Middle frontal gyrus (tissue), 1 donor: Measurements from ENCODE around the gene GLP2R.
A peak's percentile ranks its signal among the peaks of the same experiment; 100 is the strongest.
"Not testable (repeated sequence)": the region's sequence is repeated elsewhere in the genome, so short reads cannot be mapped to it uniquely, and the experiment has no call there.

Experiments used
- DNase-seq: peaks from one replicate; pipeline ENCODE4 v3.0.0-alpha.2; 2015; ENCODE audit warnings: low spot score; ENCODE audit errors: extremely low spot score

Gene GLP2R

GRCh38 chr17:9918804-9919352, 93.2 kb downstream of the GLP2R start:
- no peak for DNase-seq

GRCh38 chr17:9921216-9921615, 95.5 kb downstream of the GLP2R start:
- DNase-seq, result not testable (repeated sequence)

- DNase-seq, result no peak
Measured at GRCh38 chr17:9922012-9922848, 96.5 kb downstream of the GLP2R start.

GRCh38 chr17:9924735-9925191, 99.0 kb downstream of the GLP2R start:
- peak; percentile 50 for DNase-seq

GRCh38 chr17:9925457-9925856, 99.7 kb downstream of the GLP2R start:
- no peak for DNase-seq

GRCh38 chr17:9926150-9926804, 100.6 kb downstream of the GLP2R start:
- DNase-seq, result no peak

GRCh38 chr17:9928601-9929333, 103.0 kb downstream of the GLP2R start:
- no peak for DNase-seq

- DNase-seq, result no peak
Measured at GRCh38 chr17:9929871-9930270, 104.1 kb downstream of the GLP2R start.

- DNase-seq, result no peak
Measured at GRCh38 chr17:9931144-9931741, 105.5 kb downstream of the GLP2R start.

GRCh38 chr17:9932491-9932890, 106.8 kb downstream of the GLP2R start:
- no peak for DNase-seq

GRCh38 chr17:9934331-9934730, 108.6 kb downstream of the GLP2R start:
- no peak for DNase-seq

- DNase-seq, result no peak
Measured at GRCh38 chr17:9935408-9935807, 109.7 kb downstream of the GLP2R start.

- no peak for DNase-seq
Measured at GRCh38 chr17:9936095-9936494, 110.4 kb downstream of the GLP2R start.

GRCh38 chr17:9937241-9937761, 111.6 kb downstream of the GLP2R start:
- no peak for DNase-seq

GRCh38 chr17:9937901-9938300, 112.2 kb downstream of the GLP2R start:
- DNase-seq, result no peak

GRCh38 chr17:9938764-9939163, 113.0 kb downstream of the GLP2R start:
- no peak for DNase-seq

- DNase-seq, result no peak
Measured at GRCh38 chr17:9940841-9941240, 115.1 kb downstream of the GLP2R start.

GRCh38 chr17:9941305-9941704, 115.6 kb downstream of the GLP2R start:
- no peak for DNase-seq
